H1 (cell line): Measurements from ENCODE around the gene SLC46A3. TPM values are rescaled to one million over a fixed set of nuclear protein-coding genes. Genes with fewer than 3 reads are reported as not detected.

Experiments used
- CTCF ChIA-PET: fragments of 300-600 bp; sonication (Branson Sonifier 250); formaldehyde crosslinking; loops from one replicate; lab custom pipeline; 2021; ENCODE audit not compliant: partially characterized antibody; lab: Charles Lee
- POLR2A ChIA-PET: fragments of 300-600 bp; sonication (Branson Sonifier 250); formaldehyde crosslinking; loops from one replicate; lab custom pipeline; 2021; ENCODE audit warnings: inconsistent platforms; ENCODE audit not compliant: partially characterized antibody; lab: Charles Lee
- DNase-seq, 2 experiments: peaks; one replicate each; pipeline versions ENCODE4 v3.0.0 to v3.0.0-alpha.2; 2010 to 2022; ENCODE audit warnings: low spot score in 2 of 2, low read depth in 1 of 2, mixed read lengths in 1 of 2
- FAIRE-seq: peaks from 2 replicates; lab custom pipeline; 2011; peaks lifted over from hg19 to GRCh38; lab: Jason Lieb, UNC
- H2AFZ ChIP-seq: 2 replicates; pipeline ENCODE4 v1.8.1; 2012; ENCODE audit warnings: low read length, inconsistent platforms
- H2AK5ac ChIP-seq: 2 replicates; pipeline ENCODE4 v1.6.1; 2013; ENCODE audit warnings: low read depth, low read length
- H2BK120ac ChIP-seq: replicated peaks from 2 replicates; pipeline ENCODE3; 2013; ENCODE audit warnings: low read depth, low read length, inconsistent platforms
- H2BK12ac ChIP-seq: 2 replicates; pipeline ENCODE4 v1.6.1; 2013; ENCODE audit warnings: low read depth, low read length
- H2BK15ac ChIP-seq: 2 replicates; pipeline ENCODE4 v1.6.1; 2013; ENCODE audit warnings: low read length
- H2BK20ac ChIP-seq: 2 replicates; pipeline ENCODE4 v1.6.1; 2013; ENCODE audit warnings: low read length
- H2BK5ac ChIP-seq: 2 replicates; pipeline ENCODE4 v1.6.1; 2013; ENCODE audit warnings: low read depth, low read length
- H3K14ac ChIP-seq: 2 replicates; pipeline ENCODE4 v1.6.1; 2013; ENCODE audit warnings: inconsistent platforms; ENCODE audit not compliant: insufficient read length
- H3K18ac ChIP-seq: 2 replicates; pipeline ENCODE4 v1.6.1; 2013; ENCODE audit warnings: low read length; ENCODE audit errors: extremely low read depth
- H3K23ac ChIP-seq: 2 replicates; pipeline ENCODE4 v1.6.1; 2013; ENCODE audit warnings: inconsistent platforms; ENCODE audit not compliant: insufficient read length
- H3K23me2 ChIP-seq: 2 replicates; pipeline ENCODE4 v1.6.1; 2013; ENCODE audit warnings: low read depth, low read length
- H3K27ac ChIP-seq: 2 replicates; pipeline ENCODE4 v1.6.1; 2011; ENCODE audit warnings: low read depth, low read length, inconsistent platforms
- H3K27me3 ChIP-seq, 4 experiments: replicated peaks in 1 of 4; 1 replicate in 1 of 4; 2 replicates in 3 of 4; pipeline versions ENCODE4 v1.6.1 to v1.8.1; 2011 to 2013; ENCODE audit warnings: low read length in 3 of 4, mild to moderate bottlenecking in 3 of 4, inconsistent platforms in 2 of 4, mixed read lengths in 2 of 4, moderate library complexity in 1 of 4; ENCODE audit not compliant: control insufficient read depth in 3 of 4, insufficient read depth in 3 of 4; ENCODE audit errors: extremely low read depth in 1 of 4
- H3K36me3 ChIP-seq, 4 experiments: 2 replicates each; pipeline versions ENCODE4 v1.6.1 to v1.8.1; 2011 to 2013; ENCODE audit warnings: mild to moderate bottlenecking in 4 of 4, low read length in 3 of 4, moderate library complexity in 2 of 4, control low read depth in 1 of 4, inconsistent platforms in 1 of 4; ENCODE audit not compliant: insufficient read depth in 4 of 4, control insufficient read depth in 2 of 4
- H3K4ac ChIP-seq: replicated peaks from 2 replicates; pipeline ENCODE3; 2013; ENCODE audit warnings: low read length, low read depth, mixed read lengths, inconsistent platforms; ENCODE audit not compliant: insufficient read length
- H3K4me1 ChIP-seq, 4 experiments: replicated peaks in 1 of 4; 1 replicate in 1 of 4; 2 replicates in 3 of 4; pipeline versions ENCODE4 v1.6.1 to v1.8.1; 2011 to 2013; ENCODE audit warnings: low read length in 3 of 4, inconsistent platforms in 2 of 4, mixed read lengths in 1 of 4; ENCODE audit not compliant: insufficient read depth in 4 of 4, control insufficient read depth in 3 of 4
- H3K4me2 ChIP-seq, 2 experiments: 2 replicates each; pipeline versions ENCODE4 v1.6.1 to v1.8.1; 2011 to 2013; ENCODE audit warnings: low read depth in 2 of 2, low read length in 2 of 2, control low read depth in 1 of 2, inconsistent platforms in 1 of 2, mild to moderate bottlenecking in 1 of 2; ENCODE audit not compliant: insufficient read depth in 1 of 2
- H3K4me3 ChIP-seq, 4 experiments: fragments of 200-600, 300-600 bp in 1 of 4; sonication (generic), shearing (Covaris generic), sonication (Bioruptor Twin) in 1 of 4; 2 replicates each; pipeline versions ENCODE4 v1.5.1 to v1.8.1; 2011 to 2016; ENCODE audit warnings: low read length in 4 of 4, low read depth in 3 of 4, control low read depth in 2 of 4, inconsistent platforms in 2 of 4, mild to moderate bottlenecking in 2 of 4, mixed read lengths in 1 of 4, moderate library complexity in 1 of 4; ENCODE audit not compliant: insufficient read depth in 2 of 4; ENCODE audit errors: extremely low read depth in 1 of 4
- H3K56ac ChIP-seq: replicated peaks from 2 replicates; pipeline ENCODE3; 2013; ENCODE audit warnings: low read depth, mild to moderate bottlenecking, mixed read lengths, low read length, inconsistent platforms; ENCODE audit not compliant: insufficient read length
- H3K79me1 ChIP-seq: 2 replicates; pipeline ENCODE4 v1.6.1; 2013; ENCODE audit warnings: low read depth, low read length, control low read depth
- H3K79me2 ChIP-seq, 2 experiments: 2 replicates each; pipeline versions ENCODE4 v1.6.1 to v1.8.1; 2012 to 2013; ENCODE audit warnings: low read length in 2 of 2, mild to moderate bottlenecking in 2 of 2, inconsistent platforms in 1 of 2; ENCODE audit not compliant: insufficient read depth in 2 of 2, control insufficient read depth in 1 of 2
- H3K9ac ChIP-seq, 4 experiments: replicated peaks in 1 of 4; 1 replicate in 1 of 4; 2 replicates in 3 of 4; pipeline versions ENCODE4 v1.6.1 to v1.8.1; 2011 to 2013; ENCODE audit warnings: low read depth in 3 of 4, low read length in 3 of 4, control low read depth in 2 of 4, mild to moderate bottlenecking in 2 of 4, moderate library complexity in 2 of 4, inconsistent platforms in 1 of 4; ENCODE audit errors: extremely low read depth in 1 of 4
- H3K9me3 ChIP-seq, 2 experiments: 2 replicates each; pipeline versions ENCODE4 v1.6.1 to v1.8.1; 2012 to 2013; ENCODE audit warnings: mild to moderate bottlenecking in 2 of 2, moderate library complexity in 2 of 2, control low read depth in 1 of 2, inconsistent platforms in 1 of 2, low read depth in 1 of 2, low read length in 1 of 2, mixed read lengths in 1 of 2; ENCODE audit not compliant: insufficient read depth in 2 of 2
- H4K20me1 ChIP-seq, 2 experiments: replicated peaks in 1 of 2; 2 replicates each; pipeline versions ENCODE3 to v1.8.1; 2011 to 2013; ENCODE audit warnings: inconsistent platforms in 2 of 2, low read length in 2 of 2, mild to moderate bottlenecking in 1 of 2; ENCODE audit not compliant: insufficient read depth in 2 of 2, control insufficient read depth in 1 of 2
- H4K5ac ChIP-seq: 2 replicates; pipeline ENCODE4 v1.6.1; 2013; ENCODE audit warnings: low read length, low read depth, mixed read lengths, inconsistent platforms; ENCODE audit not compliant: insufficient read length
- H4K8ac ChIP-seq: 2 replicates; pipeline ENCODE4 v1.8.0; 2013; ENCODE audit warnings: mild to moderate bottlenecking, moderate library complexity, low read length, inconsistent platforms; ENCODE audit not compliant: insufficient read depth; ENCODE audit errors: extremely low read depth
- H4K91ac ChIP-seq: replicated peaks from 2 replicates; pipeline ENCODE3; 2013; ENCODE audit warnings: low read length, mixed read lengths, inconsistent platforms; ENCODE audit not compliant: insufficient read length
- ZNF274 ChIP-seq: IDR thresholded peaks from 2 replicates; pipeline ENCODE4 v1.7.0; 2012; ENCODE audit warnings: low read length, borderline replicate concordance; ENCODE audit errors: extremely low read depth
- WGBS, 2 experiments: shearing (Covaris generic) in 1 of 2; methylation state at CpG; one replicate each; pipeline versions ENCODE4 v1.1.6 to v1.1.7; 2013 to 2015; ENCODE audit warnings: low lambda C conversion rate in 2 of 2, mixed read lengths in 2 of 2, inconsistent platforms in 1 of 2, low coverage in 1 of 2, missing lambda C conversion rate in 1 of 2; ENCODE audit not compliant: insufficient replicate concordance in 2 of 2, insufficient coverage in 1 of 2, insufficient read length in 1 of 2; ENCODE audit errors: extremely low coverage in 1 of 2, missing lambda C conversion rate in 1 of 2; 5-methylcytosine and 5-hydroxymethylcytosine counted together
- polyA plus RNA-seq, 7 experiments: library from polyadenylated mRNA; depleted of rRNA in 3 of 7; stranded (reverse) in 5 of 7; unstranded in 2 of 7; fragments of >200 nt in 5 of 7; fragments of 200-250 nt in 2 of 7; gene quantifications; 1 replicate in 5 of 7; 2 replicates in 1 of 7; 4 replicates in 1 of 7; pipeline versions ENCODE4 v1.2.1 to v1.2.3, GENCODE V29; 2011 to 2013; ENCODE audit warnings: missing spikeins in 2 of 7, mixed read lengths in 2 of 7
- total RNA-seq: library from RNA; stranded (reverse); fragmentation: NEBNext Ultra II Directional; extraction: Animal tissue kit (Norgen Biotek cat#: 25700); gene quantifications from 2 replicates; pipeline ENCODE4 v1.2.1, GENCODE V29; 2021

The SLC46A3 gene
- total and polyA plus RNA-seq, 2 of the 8 experiments (the other 6 are each of a cell fraction or from before 2014, with no cell fraction given) = 0.39 to 0.67 TPM

DNA sequence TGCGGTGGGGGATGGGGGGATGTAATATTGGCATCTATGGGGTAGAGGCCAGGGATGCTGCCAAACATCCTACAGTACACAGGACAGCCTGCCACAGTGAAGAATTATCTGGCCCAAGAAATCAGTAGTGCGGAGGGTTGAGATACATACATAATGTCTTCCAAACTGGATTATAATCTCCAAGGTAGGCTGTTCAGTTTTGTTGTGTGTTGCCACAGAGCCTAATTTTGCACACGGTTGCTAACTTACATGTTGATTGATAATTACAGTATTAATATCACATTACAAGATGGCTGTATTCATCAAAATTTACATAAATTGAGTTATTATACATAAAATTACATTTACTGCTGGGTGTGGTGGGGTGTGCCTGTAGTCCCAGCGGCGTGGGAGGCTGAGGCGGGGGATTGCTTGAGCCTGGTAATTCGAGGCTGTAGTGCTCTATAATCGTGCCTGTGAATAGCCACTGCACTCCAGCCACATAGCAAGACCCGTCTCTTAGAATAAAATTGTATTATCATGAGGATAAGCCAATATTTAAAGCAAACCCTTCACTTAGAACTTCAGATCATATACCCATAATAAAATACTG lies 51.8 kb downstream of the SLC46A3 start:
- H3K79me2 ChIP-seq = peaks cover 0 to 8% of the 10 kb centered on the region in 2 experiments; a peak in 2 of 4 replicates
- no peak overlapping the region for H2AFZ ChIP-seq
- H4K91ac ChIP-seq = no peak overlapping the region
- WGBS, 2 experiments = 83% methylated on average over 9 of the region's 9 CpGs; no CpG with 5 or more reads in 1 of the 2 experiments
- no peak overlapping the region for H2BK20ac ChIP-seq
- H2BK15ac ChIP-seq = no peak overlapping the region
- no peak overlapping the region for H2BK5ac ChIP-seq
- no peaks in the 10 kb centered on the region; the same call in 1 of the 2 replicates for H3K79me1 ChIP-seq
- no peaks in the 10 kb centered on the region for H3K9me3 ChIP-seq
- no peak overlapping the region for H3K23ac ChIP-seq
- DNase-seq (no peak), FAIRE-seq (no peak)
- no peak overlapping the region for H2BK12ac ChIP-seq
- no peak overlapping the region for H3K14ac ChIP-seq
- peaks cover 2 to 7% of the 10 kb centered on the region in 2 experiments for H4K20me1 ChIP-seq
- H2BK120ac ChIP-seq = no peak overlapping the region
- H3K36me3 ChIP-seq = peaks cover 38 to 84% (median 69%) of the 10 kb centered on the region in 4 experiments
- no peaks in the 10 kb centered on the region for H3K27me3 ChIP-seq
- no peak overlapping the region for H4K8ac ChIP-seq
- no peak overlapping the region for H2AK5ac ChIP-seq
- H3K4me2 ChIP-seq = no peak overlapping the region
- no peak overlapping the region for H3K56ac ChIP-seq
- H3K4me1 ChIP-seq = no peaks in the 10 kb centered on the region
- no peak overlapping the region for H3K4ac ChIP-seq
- H3K18ac ChIP-seq = no peak overlapping the region
- ChIA-PET POLR2A (interaction anchor here (1.0 kb wide), 1 partner anchor 10 kb away, joined by 3 read pairs; no protein-coding TSS in a partner anchor), CTCF (interaction anchor here (1.2 kb wide), 1 partner anchor 10 kb away, joined by 3 read pairs; no protein-coding TSS in a partner anchor)
- no peak overlapping the region for H3K9ac ChIP-seq
- no peak overlapping the region for H4K5ac ChIP-seq
- no peak overlapping the region for H3K4me3 ChIP-seq
- no peak overlapping the region for H3K27ac ChIP-seq
- H3K23me2 ChIP-seq = no peaks in the 10 kb centered on the region
- no peak for TF ChIP-seq ZNF274
